HepG2 (cell line): ENCODE results near the gene MFSD12. TPM values are rescaled to one million over a fixed set of nuclear protein-coding genes. Genes with fewer than 3 reads are reported as not detected.
A peak's percentile ranks its signal among the peaks of the same experiment; 100 is the strongest.

ENCODE experiments used
- ARID3A ChIP-seq: IDR thresholded peaks from 2 replicates; pipeline ENCODE4 v1.6.1; 2012; ENCODE audit warnings: low read depth, low read length, improper control_type of control experiment
- ATRX ChIP-seq: sonication (generic); formaldehyde crosslinking; IDR thresholded peaks from 2 replicates; pipeline ENCODE4 v1.4.0; 2020; ENCODE audit warnings: missing genetic modification reagents, borderline replicate concordance
- CENPBD1 ChIP-seq: sonication (generic); formaldehyde crosslinking; IDR thresholded peaks from 2 replicates; pipeline ENCODE4 v1.8.0; 2022; ENCODE audit warnings: missing genetic modification reagents, low read depth, mild to moderate bottlenecking, borderline replicate concordance
- DR1 ChIP-seq: sonication (generic); formaldehyde crosslinking; IDR thresholded peaks from 2 replicates; pipeline ENCODE4 v1.8.0; 2021; ENCODE audit warnings: mild to moderate bottlenecking, missing genetic modification reagents, inconsistent platforms
- EZH2 ChIP-seq: conservative IDR thresholded peaks from 2 replicates; pipeline ENCODE4 v1.6.1; 2012; ENCODE audit warnings: mild to moderate bottlenecking, low read depth, low read length, moderate library complexity
- GPBP1L1 ChIP-seq: sonication (generic); formaldehyde crosslinking; IDR thresholded peaks from 2 replicates; pipeline ENCODE4 v1.5.0; 2020; ENCODE audit warnings: mild to moderate bottlenecking, missing genetic modification reagents
- ISX ChIP-seq: sonication (generic); formaldehyde crosslinking; conservative IDR thresholded peaks from 2 replicates; pipeline ENCODE4 v1.5.0; 2020; ENCODE audit warnings: missing genetic modification reagents
- MIER3 ChIP-seq: IDR thresholded peaks from 2 replicates; pipeline ENCODE4 v1.6.1; 2016; ENCODE audit warnings: missing compliant biosample characterization, borderline replicate concordance
- MTA3 ChIP-seq: sonication (generic); formaldehyde crosslinking; IDR thresholded peaks from 2 replicates; pipeline ENCODE4 v1.4.0; 2020; ENCODE audit warnings: missing genetic modification reagents
- RAD21 ChIP-seq: fragments of 450-650 bp; formaldehyde crosslinking; IDR thresholded peaks from 2 replicates; pipeline ENCODE4 v1.5.0; 2020; ENCODE audit warnings: mild to moderate bottlenecking
- RFX3 ChIP-seq: IDR thresholded peaks from 2 replicates; pipeline ENCODE4 v1.6.1; 2016; ENCODE audit warnings: missing biosample characterization, missing genetic modification reagents
- SIN3A ChIP-seq: IDR thresholded peaks from 2 replicates; pipeline ENCODE4 v1.6.1; 2011; ENCODE audit warnings: low read depth, mild to moderate bottlenecking, control low read depth, low read length, borderline replicate concordance
- YEATS2 ChIP-seq: sonication (generic); formaldehyde crosslinking; IDR thresholded peaks from 2 replicates; pipeline ENCODE4 v1.4.0; 2020; ENCODE audit warnings: missing genetic modification reagents, borderline replicate concordance
- ZNF18 ChIP-seq: sonication (generic); formaldehyde crosslinking; IDR thresholded peaks from 2 replicates; pipeline ENCODE4 v1.8.0; 2022; ENCODE audit warnings: mild to moderate bottlenecking, missing genetic modification reagents; ENCODE audit not compliant: insufficient replicate concordance
- ZNF205 ChIP-seq: IDR thresholded peaks from 2 replicates; pipeline ENCODE4 v1.6.1; 2018; ENCODE audit warnings: missing biosample characterization, missing genetic modification reagents
- ZNF253 ChIP-seq: sonication (generic); formaldehyde crosslinking; IDR thresholded peaks from 2 replicates; pipeline ENCODE4 v1.8.0; 2022; ENCODE audit warnings: mild to moderate bottlenecking, missing genetic modification reagents, borderline replicate concordance
- ZNF468 ChIP-seq: sonication (generic); formaldehyde crosslinking; IDR thresholded peaks from 2 replicates; pipeline ENCODE4 v1.8.0; 2022; ENCODE audit warnings: mild to moderate bottlenecking, moderate library complexity, missing genetic modification reagents
- ZNF598 ChIP-seq: sonication (generic); formaldehyde crosslinking; IDR thresholded peaks from 2 replicates; pipeline ENCODE4 v1.5.1; 2020; ENCODE audit warnings: mild to moderate bottlenecking, missing genetic modification reagents, borderline replicate concordance
- ZNF776 ChIP-seq: sonication (generic); formaldehyde crosslinking; IDR thresholded peaks from 2 replicates; pipeline ENCODE4 v1.4.0; 2020; ENCODE audit warnings: mild to moderate bottlenecking, missing genetic modification reagents
- polyA plus RNA-seq, 8 experiments: library from polyadenylated mRNA; depleted of rRNA in 3 of 8; stranded (reverse) in 7 of 8; unstranded in 1 of 8; fragments of >200 nt; fragmentation: Illumina TruSeq in 4 of 8; extraction: Trizol in 4 of 8; gene quantifications; 2 replicates each; pipeline versions ENCODE4 v1.2.1 to v1.2.3, GENCODE V29; 2011 to 2016; ENCODE audit warnings: low read depth in 4 of 8, missing spikeins in 1 of 8, mixed read lengths in 1 of 8; ENCODE audit not compliant: insufficient read depth in 1 of 8
- total RNA-seq, 5 experiments: library from RNA; depleted of rRNA; stranded (reverse); fragments of >200 nt; fragmentation: Illumina TruSeq; extraction: Trizol; gene quantifications; 2 replicates each; pipeline ENCODE4 v1.2.3, GENCODE V29; 2016; ENCODE audit warnings: low read depth in 1 of 5
- TF ChIP-seq, protein P1 (sequence below): sonication (generic); formaldehyde crosslinking; IDR thresholded peaks from 2 replicates; pipeline ENCODE4 v1.4.0; 2020; ENCODE audit warnings: low read depth, missing genetic modification reagents

MFSD12 gene
- total and polyA plus RNA-seq, 2 of the 13 experiments (the other 11 are each of a cell fraction or from before 2014, with no cell fraction given), result 27.2 to 29.1 TPM

GRCh38 chr19:3557461-3558248, at the start of gene MFSD12 (continued):
- TF ChIP-seq, protein P1, sequence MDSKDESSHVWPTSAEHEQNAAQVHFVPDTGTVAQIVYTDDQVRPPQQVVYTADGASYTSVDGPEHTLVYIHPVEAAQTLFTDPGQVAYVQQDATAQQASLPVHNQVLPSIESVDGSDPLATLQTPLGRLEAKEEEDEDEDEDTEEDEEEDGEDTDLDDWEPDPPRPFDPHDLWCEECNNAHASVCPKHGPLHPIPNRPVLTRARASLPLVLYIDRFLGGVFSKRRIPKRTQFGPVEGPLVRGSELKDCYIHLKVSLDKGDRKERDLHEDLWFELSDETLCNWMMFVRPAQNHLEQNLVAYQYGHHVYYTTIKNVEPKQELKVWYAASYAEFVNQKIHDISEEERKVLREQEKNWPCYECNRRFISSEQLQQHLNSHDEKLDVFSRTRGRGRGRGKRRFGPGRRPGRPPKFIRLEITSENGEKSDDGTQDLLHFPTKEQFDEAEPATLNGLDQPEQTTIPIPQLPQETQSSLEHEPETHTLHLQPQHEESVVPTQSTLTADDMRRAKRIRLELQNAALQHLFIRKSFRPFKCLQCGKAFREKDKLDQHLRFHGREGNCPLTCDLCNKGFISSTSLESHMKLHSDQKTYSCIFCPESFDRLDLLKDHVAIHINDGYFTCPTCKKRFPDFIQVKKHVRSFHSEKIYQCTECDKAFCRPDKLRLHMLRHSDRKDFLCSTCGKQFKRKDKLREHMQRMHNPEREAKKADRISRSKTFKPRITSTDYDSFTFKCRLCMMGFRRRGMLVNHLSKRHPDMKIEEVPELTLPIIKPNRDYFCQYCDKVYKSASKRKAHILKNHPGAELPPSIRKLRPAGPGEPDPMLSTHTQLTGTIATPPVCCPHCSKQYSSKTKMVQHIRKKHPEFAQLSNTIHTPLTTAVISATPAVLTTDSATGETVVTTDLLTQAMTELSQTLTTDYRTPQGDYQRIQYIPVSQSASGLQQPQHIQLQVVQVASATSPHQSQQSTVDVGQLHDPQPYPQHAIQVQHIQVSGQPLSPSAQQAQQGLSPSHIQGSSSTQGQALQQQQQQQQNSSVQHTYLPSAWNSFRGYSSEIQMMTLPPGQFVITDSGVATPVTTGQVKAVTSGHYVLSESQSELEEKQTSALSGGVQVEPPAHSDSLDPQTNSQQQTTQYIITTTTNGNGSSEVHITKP (CRISPR knock-in tag), result no peak
- no peak; the same call in 1 of the 2 replicates for TF ChIP-seq ISX (CRISPR knock-in tag)
- TF ChIP-seq DR1 (CRISPR knock-in tag), result no peak
- no peak for TF ChIP-seq ATRX (CRISPR knock-in tag)
- no peak for TF ChIP-seq CENPBD1 (CRISPR knock-in tag)
- no peak for TF ChIP-seq MTA3 (CRISPR knock-in tag)
- peak; percentile 70; the same call in 1 of the 2 replicates for TF ChIP-seq YEATS2
- no peak for TF ChIP-seq GPBP1L1
- no peak for TF ChIP-seq RFX3
- TF ChIP-seq ZNF776 (CRISPR knock-in tag), result no peak; the same call in 1 of the 2 replicates
- TF ChIP-seq ZNF253, result no peak
- peak; percentile 72 for TF ChIP-seq ZNF18 (CRISPR knock-in tag)
- no peak for TF ChIP-seq EZH2
- no peak for TF ChIP-seq ZNF205
- TF ChIP-seq ZNF468 (CRISPR knock-in tag), result no peak
- TF ChIP-seq SIN3A, result 0 out of 2 replicates have a peak, but pooled peaks have one; percentile 31
- no peak for TF ChIP-seq ARID3A
- no peak for TF ChIP-seq RAD21 (CRISPR knock-in tag)
- no peak; the same call in 1 of the 2 replicates for TF ChIP-seq MIER3 (CRISPR knock-in tag)
- TF ChIP-seq ZNF598, result no peak
